Ishikawa (cell line): ENCODE data around the gene CD22.

Experiments
- CEBPB ChIP-seq: IDR thresholded peaks from 2 replicates; pipeline ENCODE4 v1.6.1; 2012
- CREB1 ChIP-seq: IDR thresholded peaks from 2 replicates; pipeline ENCODE4 v1.6.1; 2012; ENCODE audit warnings: low read depth
- EGR1 ChIP-seq: IDR thresholded peaks from 2 replicates; pipeline ENCODE4 v1.6.1; 2012
- EP300 ChIP-seq: IDR thresholded peaks from 2 replicates; pipeline ENCODE4 v1.6.1; 2012; ENCODE audit warnings: borderline replicate concordance
- FOXM1 ChIP-seq: IDR thresholded peaks from 2 replicates; pipeline ENCODE4 v1.6.1; 2012; ENCODE audit warnings: low read depth, borderline replicate concordance
- NFIC ChIP-seq: IDR thresholded peaks from 2 replicates; pipeline ENCODE4 v1.6.1; 2012
- RAD21 ChIP-seq: IDR thresholded peaks from 2 replicates; pipeline ENCODE4 v1.6.1; 2012; ENCODE audit warnings: low read depth
- REST ChIP-seq: IDR thresholded peaks from 2 replicates; pipeline ENCODE4 v1.6.1; 2012; ENCODE audit warnings: low read depth, mild to moderate bottlenecking
- TAF1 ChIP-seq: IDR thresholded peaks from 2 replicates; pipeline ENCODE4 v1.6.1; 2012; ENCODE audit warnings: low read depth, mild to moderate bottlenecking
- TCF12 ChIP-seq: IDR thresholded peaks from 2 replicates; pipeline ENCODE4 v1.6.1; 2012; ENCODE audit warnings: low read depth
- TEAD4 ChIP-seq: IDR thresholded peaks from 2 replicates; pipeline ENCODE4 v1.6.1; 2012
- USF1 ChIP-seq: IDR thresholded peaks from 2 replicates; pipeline ENCODE4 v1.6.1; 2012
- YY1 ChIP-seq: IDR thresholded peaks from 2 replicates; pipeline ENCODE4 v1.6.1; 2012; ENCODE audit warnings: low read depth
- ZBTB7A ChIP-seq: IDR thresholded peaks from 2 replicates; pipeline ENCODE4 v1.6.1; 2012; ENCODE audit warnings: low read depth
- TF ChIP-seq, protein P1 (sequence below): IDR thresholded peaks from 2 replicates; pipeline ENCODE4 v1.6.1; 2012

The CD22 gene

GRCh38 chr19:35337984-35338296, 9.0 kb downstream of the CD22 start:
- no peak for TF ChIP-seq TCF12
- no peak for TF ChIP-seq CEBPB
- TF ChIP-seq YY1: no peak
- TF ChIP-seq TAF1: no peak
- TF ChIP-seq RAD21: no peak
- no peak for TF ChIP-seq NFIC
- no peak for TF ChIP-seq EP300
- TF ChIP-seq FOXM1: no peak
- TF ChIP-seq EGR1: no peak
- no peak for TF ChIP-seq TEAD4
- TF ChIP-seq, protein P1, sequence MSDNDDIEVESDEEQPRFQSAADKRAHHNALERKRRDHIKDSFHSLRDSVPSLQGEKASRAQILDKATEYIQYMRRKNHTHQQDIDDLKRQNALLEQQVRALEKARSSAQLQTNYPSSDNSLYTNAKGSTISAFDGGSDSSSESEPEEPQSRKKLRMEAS: no peak
- no peak for TF ChIP-seq ZBTB7A

GRCh38 chr19:35340431-35340830, 11.4 kb downstream of the CD22 start:
- TF ChIP-seq YY1 (no peak), TAF1 (no peak), CREB1 (no peak), RAD21 (no peak), ZBTB7A (no peak), CEBPB (no peak), EP300 (no peak), FOXM1 (no peak), NFIC (no peak), REST (no peak), EGR1 (no peak), TCF12 (no peak), TEAD4 (no peak)
- TF ChIP-seq, protein P1: no peak

DNA sequence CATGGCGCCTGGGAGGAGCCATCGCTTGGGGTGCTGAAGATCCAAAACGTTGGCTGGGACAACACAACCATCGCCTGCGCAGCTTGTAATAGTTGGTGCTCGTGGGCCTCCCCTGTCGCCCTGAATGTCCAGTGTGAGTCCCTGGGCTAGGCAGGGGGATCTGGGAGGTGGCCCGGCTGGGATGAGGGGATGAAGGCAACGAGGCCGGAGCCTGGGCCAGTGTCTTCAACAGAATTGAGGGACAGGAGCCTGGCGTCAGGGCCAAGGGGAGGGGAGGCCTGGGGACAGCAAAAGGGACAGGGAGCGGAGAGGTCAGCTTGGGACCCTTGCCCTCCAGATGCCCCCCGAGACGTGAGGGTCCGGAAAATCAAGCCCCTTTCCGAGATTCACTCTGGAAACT, 12.0 kb downstream of the CD22 start:
- TF ChIP-seq NFIC: no peak
- no peak for TF ChIP-seq TCF12

DNA sequence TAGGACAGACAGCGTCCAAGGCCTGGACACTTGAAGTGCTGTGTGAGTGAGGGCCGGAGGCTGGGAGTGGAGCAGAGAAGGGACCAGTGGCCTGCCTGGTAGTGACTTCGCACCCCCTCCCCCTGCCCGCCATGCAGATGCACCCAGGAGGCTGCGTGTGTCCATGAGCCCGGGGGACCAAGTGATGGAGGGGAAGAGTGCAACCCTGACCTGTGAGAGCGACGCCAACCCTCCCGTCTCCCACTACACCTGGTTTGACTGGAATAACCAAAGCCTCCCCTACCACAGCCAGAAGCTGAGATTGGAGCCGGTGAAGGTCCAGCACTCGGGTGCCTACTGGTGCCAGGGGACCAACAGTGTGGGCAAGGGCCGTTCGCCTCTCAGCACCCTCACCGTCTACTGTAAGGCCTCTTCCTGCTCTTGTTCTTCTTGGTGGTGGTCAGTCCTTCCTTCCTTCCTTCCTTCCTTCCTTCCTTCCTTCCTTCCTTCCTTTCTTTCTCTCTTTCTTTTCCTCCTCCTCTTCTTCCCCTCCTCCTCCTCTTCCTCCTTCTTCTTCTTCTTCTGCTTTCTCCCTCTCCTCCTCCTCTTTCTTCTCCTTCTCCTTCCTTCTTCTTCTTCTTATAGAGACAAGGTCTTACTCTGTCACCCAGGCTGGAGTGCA, 12.7 kb downstream of the CD22 start:
- TF ChIP-seq CEBPB (no peak), EP300 (no peak), EGR1 (no peak), YY1 (no peak), ZBTB7A (no peak), TEAD4 (no peak), REST (no peak), FOXM1 (no peak), USF1 (no peak), RAD21 (no peak), NFIC (no peak), TAF1 (no peak), CREB1 (no peak)
- TF ChIP-seq, protein P1: no peak

DNA sequence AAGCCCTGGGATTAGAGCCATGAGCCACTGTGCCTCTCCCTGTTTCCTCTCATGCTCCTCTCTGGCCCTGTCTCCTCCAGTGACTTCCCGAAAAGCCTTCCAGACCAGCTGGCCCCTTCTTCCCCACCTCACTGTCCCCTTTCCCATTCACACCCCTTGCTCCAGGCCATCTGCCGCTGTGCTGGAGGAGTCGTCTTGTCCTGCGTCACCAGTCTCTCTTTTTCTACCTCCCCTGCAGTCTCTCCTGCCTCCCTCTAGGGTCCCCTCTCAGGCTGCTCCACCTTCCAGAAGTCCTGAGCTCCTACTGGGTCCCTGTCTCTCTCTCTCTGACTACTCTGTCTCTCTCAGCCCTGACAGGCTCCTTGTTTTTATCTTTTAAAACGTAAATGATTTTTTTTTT, 13.4 kb downstream of the CD22 start:
- TF ChIP-seq EGR1 (no peak), CREB1 (no peak), RAD21 (no peak), REST (no peak), USF1 (no peak), TCF12 (no peak), YY1 (no peak), TAF1 (no peak), EP300 (no peak), TEAD4 (no peak), FOXM1 (no peak), ZBTB7A (no peak), CEBPB (no peak), NFIC (no peak)
- TF ChIP-seq, protein P1: no peak
